ENCODE results near the gene GORASP1.

DNA sequence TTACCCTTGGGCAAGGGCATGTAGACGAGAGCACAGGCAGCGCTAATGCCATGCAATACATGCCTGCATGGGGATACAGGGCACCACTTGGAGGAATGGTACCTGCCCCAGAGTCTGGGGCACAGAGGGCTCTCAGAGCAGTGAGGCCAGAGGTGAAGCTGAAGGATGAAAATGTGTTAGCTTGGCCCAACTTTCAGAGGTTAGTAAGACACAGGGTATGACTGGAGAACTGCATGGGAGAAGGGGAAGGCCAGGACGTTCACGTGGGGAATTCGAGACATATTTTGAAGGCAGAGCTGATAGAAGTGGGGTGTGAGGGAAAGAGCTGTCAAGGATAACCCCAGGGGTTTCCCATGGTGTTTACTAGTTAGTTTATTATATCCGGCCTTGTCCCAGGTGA, 26.4 kb upstream of the GORASP1 start:
- TF ChIP-seq, protein P1, sequence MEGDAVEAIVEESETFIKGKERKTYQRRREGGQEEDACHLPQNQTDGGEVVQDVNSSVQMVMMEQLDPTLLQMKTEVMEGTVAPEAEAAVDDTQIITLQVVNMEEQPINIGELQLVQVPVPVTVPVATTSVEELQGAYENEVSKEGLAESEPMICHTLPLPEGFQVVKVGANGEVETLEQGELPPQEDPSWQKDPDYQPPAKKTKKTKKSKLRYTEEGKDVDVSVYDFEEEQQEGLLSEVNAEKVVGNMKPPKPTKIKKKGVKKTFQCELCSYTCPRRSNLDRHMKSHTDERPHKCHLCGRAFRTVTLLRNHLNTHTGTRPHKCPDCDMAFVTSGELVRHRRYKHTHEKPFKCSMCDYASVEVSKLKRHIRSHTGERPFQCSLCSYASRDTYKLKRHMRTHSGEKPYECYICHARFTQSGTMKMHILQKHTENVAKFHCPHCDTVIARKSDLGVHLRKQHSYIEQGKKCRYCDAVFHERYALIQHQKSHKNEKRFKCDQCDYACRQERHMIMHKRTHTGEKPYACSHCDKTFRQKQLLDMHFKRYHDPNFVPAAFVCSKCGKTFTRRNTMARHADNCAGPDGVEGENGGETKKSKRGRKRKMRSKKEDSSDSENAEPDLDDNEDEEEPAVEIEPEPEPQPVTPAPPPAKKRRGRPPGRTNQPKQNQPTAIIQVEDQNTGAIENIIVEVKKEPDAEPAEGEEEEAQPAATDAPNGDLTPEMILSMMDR (optimal IDR thresholded peaks at IDR 0.05 in 1 of 3, IDR thresholded peaks at IDR 0.05 in 1 of 3, conservative IDR thresholded peaks at IDR 0.05 in 1 of 3; ENCODE audit: extremely low read depth in 1 of 3, insufficient read depth in 2 of 3, low read length in 3 of 3): no peak
- TF ChIP-seq EZH2 (IDR thresholded peaks at IDR 0.05; ENCODE audit: low read length): no peak

Data from keratinocyte (primary cell).